ENCODE measurements around the gene GRIP2.

DNA sequence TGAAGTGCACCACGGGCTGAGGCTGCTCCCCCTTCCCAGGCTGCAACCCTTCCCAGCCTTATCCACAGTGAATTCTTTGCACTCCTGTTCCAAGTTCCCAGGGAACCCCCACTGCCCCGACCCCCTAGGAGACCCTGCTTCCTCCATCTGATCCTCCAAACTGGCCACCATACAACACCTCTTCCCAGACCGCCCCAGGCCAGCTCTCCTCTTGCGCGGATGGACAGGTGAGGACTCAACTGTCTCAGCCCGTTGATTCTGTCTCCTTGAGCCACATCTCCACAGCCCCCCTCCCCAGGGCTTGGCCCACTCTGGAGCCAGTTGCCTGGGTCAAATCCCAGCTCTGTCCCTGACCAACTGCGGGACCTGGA lies 21.7 kb downstream of the GRIP2 start:
- TF ChIP-seq CTCF (IDR thresholded peaks at IDR 0.05) (no peak), EP300 (IDR thresholded peaks at IDR 0.05) (no peak), POLR2AphosphoS5 (IDR thresholded peaks at IDR 0.05) (no peak)

Data from esophagus muscularis mucosa (tissue), 4 donors.